Fibroblast of the conjunctiva (primary cell): Measurements from ENCODE around the gene TNFRSF18.
A peak's percentile ranks its signal among the peaks of the same experiment; 100 is the strongest.

Source experiments
- DNase-seq: peaks from one replicate; pipeline ENCODE4 v3.0.0-alpha.2; 2010; ENCODE audit warnings: low read depth

TNFRSF18 gene

DNA sequence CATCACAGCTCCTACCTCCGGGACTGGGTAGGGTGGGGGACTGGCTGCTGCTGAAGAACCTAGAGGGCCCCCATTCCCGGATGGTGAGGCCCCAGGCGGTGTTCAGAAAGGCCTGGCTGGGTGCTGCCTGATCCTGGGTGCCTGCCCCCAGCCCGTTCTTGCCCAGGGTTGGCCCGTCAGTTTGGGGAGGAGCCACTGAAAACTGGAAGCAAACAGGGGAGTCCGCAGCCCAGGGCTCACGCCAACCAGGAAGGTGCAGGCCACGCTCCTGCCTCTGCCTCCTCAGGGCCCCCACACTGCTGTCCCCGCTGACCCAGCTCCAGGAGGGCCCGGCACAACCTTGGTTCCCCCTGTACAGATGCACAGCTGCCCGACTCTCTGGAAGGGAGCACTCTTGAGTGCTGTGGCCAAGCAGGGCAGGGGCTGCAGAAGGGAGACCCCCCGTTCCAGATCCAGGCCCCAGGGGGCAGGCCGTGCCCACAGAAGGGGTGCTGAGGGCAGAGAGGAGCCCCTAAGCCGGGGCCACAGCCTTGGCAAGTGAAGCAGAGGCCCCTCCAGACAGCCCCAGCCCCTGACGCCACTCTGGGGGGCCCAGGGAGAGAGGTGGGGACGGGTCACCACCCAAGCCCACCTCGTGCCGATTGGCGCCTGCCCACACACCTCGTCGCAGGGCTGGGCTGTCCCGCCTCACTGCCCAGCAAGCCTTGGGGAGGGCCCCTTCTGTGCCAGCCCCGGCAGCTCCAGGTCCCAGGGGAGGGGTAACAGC is 34.6 kb upstream of the TNFRSF18 start:
- DNase-seq: no peak

DNA sequence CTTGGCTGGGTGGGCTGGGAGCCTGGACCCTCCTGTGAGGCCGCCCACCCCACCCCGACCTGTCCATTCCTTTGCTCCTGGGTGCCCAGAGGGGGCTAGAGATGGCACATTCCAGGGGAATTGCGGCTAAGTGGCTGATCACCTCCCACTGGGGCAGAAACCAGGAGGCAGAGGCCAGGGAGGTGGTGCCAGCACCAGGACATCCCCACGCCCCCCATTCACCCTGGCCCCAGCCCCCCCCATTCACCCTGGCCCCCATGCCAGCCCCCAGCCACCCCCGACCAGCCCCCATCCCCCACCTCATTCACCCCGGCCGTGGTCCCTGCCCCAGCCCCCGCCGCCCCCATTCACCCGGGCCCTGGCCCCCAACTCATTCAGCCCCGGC is 33.9 kb upstream of the TNFRSF18 start:
- DNase-seq: no peak

DNA sequence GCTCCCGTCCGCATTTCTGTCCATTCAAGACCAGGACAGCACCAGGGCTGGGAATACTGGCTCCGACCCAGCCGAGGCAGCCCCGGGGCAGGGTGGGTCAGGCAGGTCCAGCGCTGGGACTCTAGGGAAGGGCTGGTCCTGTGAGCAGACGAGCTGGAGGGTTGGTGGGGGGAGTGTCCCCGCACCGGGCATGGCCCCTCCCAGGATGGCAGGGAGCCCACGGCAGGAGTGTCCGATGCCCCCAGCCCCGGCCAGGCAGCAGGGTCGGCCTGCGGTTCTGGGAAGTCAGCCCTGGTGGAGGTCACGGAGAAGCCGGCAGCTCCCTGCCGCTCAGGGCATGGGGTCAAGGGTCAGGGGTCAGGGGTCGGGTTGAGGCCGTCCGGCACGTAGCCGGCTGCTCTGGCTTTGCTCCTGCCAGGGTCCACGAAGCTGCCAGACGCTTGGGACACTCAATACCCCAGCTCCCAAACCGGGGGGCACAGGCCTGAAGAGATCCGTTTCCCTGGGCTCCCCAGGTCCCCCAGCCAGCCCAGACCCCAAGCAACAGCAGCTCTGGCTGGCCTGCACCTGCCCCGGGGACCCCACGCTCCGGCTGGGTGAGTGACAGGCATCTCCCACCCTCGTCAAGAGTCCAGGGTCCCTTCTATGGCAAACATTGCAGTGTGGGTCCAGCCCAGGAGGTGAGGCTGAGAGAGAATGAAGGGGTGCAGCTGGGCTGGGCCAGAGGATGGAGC is 33.4 kb upstream of the TNFRSF18 start:
- DNase-seq: no peak

DNA sequence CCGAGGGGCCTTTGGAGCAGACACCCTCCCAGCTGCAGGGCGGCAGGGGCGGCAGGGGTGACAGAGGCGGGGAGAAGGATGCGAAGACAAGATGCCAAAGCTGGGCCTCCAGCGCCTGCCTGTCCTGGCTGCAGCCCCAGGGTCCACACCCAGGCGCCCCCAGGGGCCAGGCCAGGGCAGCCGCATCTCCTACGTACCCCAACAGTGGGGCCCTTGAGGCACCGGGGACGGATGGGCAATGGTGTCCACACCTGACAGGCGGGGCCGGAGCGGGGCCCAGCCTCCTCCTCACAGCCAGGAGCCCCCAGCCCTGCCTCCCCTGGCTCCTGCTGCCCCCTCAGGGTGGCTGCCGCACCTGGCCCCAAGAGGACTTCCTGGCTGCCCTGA is 32.8 kb upstream of the TNFRSF18 start:
- no peak for DNase-seq

DNA sequence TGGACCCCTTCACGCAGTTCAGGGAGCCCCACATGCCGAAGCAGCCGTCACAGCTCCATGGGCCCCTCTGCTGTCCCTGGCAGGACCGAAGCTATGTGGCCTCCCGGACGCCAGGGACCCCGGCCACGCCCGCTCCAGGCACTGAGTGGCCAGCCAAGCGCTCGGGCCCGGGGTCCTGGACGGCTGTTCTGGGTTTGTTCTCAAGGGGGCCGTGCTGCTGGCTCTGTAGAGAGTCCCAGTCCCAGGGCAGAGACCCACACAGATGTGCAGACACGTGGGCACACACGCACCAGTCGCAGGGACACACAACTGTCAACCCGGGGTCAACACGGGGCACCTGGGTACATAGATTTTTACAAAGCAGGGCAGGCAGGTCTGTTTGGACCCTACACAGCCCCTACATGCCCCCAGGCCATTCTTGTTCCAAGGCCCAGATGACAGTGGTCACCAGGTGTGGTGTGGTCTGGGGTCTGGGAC is 32.3 kb upstream of the TNFRSF18 start:
- no peak for DNase-seq

DNA sequence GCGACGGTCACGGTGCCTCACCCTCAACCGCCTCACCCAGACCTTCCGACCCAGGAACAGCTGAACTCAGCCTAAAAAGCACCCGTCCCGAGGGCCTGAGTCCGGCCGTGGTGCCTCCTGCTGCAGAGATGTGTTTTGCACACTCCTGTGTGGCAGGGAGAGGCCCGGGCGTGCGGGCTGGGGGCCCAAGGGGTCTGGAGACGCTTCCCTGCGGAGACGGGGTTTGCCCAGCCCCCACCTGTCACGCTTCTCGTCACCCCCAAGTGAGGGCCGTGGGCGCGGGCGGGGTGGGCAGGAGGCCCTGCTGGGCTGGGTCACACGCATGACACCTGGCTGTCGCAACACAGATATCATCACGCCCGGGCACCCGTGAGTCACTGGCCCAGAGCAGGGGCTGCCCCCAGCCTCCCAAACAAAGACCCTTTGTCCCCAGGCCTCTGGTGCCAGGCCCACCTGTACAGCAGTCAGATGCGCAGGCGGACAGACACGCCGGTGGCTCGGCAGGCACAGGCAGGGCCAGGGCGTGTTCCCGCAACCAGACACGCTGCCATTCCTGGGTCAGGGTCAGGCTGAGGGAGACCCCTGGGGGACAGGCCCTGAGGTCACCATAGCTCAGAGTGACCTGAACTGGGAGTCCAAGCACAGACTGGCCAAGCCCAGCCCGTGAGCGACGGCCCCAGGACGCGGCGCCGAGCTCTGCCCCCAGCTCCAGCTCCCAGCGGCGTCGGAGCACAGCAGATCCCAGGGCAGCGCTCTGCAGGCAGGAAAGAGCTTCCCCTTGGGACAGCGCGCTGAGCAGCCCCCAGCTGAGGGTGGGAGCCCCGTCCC is 31.7 kb upstream of the TNFRSF18 start:
- no peak for DNase-seq

DNA sequence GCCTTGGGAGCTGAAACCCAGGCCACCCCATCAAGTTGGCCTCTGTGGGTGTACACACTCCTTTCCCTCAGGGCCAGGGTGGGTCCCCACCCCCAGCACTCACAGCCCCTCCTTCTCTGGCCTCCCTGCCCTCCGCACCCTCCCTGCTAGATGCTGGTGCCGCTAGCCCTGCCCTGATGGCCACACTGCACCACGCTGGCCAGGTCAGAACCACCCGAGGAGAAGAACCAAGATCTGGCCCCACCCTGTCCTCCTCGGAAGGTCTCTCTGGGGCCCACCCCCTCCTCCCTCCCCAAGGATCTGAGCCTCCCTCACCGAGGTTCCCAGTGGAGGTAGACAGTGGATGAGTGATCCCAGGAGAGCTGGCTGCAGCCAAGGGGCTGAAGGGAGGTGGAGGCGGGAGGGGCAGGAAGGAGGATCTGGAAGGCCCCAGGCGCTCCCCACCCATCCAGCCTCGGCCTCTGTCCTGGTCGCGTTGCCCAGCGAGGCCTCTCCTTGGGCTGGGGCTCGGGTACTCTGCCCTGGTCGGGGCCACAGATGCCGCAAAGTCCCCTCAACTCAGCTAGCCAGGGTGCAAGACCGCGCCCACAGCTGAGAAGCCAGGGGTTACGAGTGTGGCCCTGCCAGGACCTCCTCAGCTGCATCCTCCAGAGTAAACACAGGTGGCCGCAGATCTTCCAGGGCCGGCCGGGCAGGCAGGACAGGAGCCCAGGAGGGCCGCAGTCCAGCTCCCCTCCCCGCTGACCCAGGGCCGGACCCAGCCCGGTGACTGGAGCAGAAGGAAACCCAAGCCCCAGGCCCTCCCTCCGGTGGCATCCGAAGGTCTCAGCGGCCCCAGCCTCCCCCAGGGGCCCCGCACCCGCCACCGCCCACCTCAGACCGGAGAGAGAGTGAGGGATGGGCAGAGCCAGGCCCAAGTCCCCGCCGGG is 30.8 kb upstream of the TNFRSF18 start:
- no peak for DNase-seq

DNA sequence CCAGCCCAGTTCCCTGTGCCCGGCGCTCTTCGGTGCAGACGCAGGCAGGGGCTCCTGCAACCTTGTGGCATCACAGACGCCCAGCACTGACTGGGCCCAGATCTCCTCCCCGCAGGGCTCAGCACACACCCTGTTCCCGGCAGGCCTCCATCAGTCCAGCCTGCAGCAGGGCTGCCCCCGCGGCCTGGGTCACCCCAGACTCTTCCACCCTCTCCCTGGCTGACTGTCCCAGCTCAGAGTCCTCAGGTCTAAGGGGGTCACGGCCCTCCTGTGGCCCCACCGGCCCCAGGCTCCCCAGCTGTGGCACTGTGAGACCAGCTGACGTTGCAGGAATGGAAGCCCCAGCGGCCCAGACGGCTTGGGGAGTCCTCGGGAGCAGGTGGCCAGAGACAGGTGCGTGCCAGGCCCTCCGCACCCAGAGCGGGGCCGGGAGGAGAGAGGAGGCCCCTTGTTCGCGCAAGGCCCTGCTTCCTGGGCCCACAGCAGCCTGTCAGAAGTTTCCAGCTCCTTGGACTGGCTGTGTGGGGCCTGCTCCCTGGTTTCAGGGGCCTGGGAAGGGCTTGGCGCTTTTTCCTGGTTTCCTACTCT is 29.9 kb upstream of the TNFRSF18 start:
- no peak for DNase-seq

DNA sequence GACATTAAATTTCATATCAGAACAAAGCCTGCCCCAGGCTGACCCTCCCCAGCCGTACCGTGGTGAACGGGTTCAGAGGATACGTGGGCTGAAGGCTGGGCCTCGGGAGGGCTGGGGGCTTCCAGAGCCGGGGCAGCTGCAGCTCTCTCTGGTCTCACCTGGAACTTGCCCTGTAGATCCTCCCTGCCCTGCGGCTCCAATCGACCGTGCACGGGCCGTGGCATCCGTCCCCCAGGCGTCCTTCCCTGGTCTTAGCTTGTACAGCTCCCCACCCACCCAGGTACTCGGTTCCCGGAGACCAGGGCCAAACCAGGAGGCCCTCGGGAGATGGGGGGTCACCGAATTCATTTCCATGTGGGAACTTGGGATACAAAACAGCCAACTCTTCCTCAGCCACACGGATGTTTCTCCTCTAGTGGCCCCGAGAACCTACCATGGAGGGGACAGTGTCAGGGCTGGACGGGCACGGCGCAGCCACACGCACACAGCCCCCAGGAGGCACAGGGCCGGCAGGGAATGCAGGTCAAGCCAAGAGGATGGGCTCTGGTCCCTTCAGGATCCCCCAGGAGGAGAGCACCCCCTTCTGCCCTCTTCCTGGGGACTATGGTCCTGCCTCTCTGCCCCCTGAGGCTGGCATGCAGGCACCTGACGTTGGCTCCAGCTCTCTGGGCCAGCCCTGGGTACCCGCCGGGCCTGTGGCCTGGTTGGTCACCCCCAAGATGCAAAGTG is 28.8 kb upstream of the TNFRSF18 start:
- no peak for DNase-seq

DNA sequence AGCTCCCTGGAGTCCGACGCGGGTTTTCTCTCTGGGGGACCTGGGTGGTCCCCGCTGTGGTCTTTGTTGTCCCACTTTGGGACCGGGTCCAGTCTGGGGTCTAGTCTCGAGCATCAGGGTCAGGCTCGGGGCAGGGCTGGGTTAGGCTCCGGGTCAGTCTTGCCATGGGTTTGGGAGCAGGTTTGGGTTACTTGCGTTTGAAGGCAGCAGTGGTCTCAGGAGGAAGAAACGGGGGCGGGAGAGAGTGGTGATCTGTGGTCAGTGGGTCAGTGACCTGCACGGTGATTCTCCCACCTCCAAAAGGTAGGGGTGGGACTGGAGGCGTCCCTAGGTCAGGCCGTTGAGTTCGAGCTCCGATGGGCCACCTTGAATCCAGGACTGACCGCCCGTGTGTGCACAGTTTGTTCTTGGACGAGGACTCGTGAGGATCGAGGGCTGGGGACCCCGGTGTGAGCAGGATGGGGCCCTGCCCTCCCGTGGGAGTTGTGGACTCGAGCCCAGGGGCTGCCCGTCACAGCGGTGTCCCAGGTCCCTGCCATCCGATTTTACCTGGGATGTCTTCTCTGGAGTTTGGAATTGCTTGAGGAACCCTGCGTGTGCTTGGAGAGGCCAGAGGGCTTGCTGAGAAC is 27.9 kb upstream of the TNFRSF18 start:
- DNase-seq: no peak

DNA sequence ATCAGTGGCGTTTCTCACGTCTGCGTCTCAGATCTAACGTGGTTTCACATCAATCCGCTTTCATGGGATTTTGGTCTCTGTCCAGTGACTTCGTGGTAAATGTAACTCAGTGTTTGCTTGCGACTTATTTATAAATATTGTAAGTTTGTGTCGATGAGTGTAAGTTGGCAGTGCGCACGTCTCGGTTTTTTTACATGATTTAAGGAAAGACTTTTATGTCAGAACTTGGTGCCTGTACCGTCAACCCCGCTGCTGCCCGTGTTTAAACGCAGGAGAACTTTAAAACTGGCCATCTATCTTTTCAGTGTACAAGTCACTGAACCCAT is 27.1 kb upstream of the TNFRSF18 start:
- no peak for DNase-seq

DNA sequence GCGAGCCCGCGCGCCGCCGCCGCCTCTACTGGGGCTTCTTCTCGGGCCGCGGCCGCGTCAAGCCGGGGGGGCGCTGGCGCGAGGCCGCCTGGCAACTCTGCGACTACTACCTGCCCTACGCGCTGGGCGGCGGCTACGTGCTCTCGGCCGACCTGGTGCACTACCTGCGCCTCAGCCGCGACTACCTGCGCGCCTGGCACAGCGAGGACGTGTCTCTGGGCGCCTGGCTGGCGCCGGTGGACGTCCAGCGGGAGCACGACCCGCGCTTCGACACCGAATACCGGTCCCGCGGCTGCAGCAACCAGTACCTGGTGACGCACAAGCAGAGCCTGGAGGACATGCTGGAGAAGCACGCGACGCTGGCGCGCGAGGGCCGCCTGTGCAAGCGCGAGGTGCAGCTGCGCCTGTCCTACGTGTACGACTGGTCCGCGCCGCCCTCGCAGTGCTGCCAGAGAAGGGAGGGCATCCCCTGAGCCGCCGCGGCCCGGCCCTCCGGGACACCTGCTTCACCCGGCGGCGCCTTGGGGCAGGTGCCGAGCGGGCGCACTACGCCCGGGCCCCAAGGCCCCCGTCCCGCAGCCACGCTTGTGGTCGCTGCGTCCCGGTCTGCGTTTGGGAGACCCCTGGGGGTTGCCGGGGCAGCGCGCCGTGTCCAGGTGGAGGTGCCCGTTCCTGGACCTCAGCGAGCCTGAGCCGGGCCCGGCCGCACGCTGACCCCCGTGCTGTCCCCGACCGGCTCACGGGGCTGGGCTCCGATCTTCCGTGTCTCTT is 26.6 kb upstream of the TNFRSF18 start:
- DNase-seq: no peak

DNA sequence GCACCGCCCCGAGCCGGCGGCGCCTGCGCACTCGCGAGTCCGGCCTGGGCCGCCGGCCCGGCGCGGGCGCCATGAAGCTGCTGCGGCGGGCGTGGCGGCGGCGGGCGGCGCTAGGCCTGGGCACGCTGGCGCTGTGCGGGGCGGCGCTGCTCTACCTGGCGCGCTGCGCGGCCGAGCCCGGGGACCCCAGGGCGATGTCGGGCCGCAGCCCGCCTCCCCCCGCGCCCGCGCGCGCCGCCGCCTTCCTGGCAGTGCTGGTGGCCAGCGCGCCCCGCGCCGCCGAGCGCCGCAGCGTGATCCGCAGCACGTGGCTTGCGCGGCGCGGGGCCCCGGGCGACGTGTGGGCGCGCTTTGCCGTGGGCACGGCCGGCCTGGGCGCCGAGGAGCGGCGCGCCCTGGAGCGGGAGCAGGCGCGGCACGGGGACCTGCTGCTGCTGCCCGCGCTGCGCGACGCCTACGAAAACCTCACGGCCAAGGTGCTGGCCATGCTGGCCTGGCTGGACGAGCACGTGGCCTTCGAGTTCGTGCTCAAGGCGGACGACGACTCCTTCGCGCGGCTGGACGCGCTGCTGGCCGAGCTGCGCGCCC is 25.9 kb upstream of the TNFRSF18 start, which contains the start of gene B3GALT6:
Gene B3GALT6, plus strand, starts transcription at position 30 of the 588 bp plus-strand sequence. Its CDS starts 42 bp downstream, at position 72.
- DNase-seq: no peak

DNA sequence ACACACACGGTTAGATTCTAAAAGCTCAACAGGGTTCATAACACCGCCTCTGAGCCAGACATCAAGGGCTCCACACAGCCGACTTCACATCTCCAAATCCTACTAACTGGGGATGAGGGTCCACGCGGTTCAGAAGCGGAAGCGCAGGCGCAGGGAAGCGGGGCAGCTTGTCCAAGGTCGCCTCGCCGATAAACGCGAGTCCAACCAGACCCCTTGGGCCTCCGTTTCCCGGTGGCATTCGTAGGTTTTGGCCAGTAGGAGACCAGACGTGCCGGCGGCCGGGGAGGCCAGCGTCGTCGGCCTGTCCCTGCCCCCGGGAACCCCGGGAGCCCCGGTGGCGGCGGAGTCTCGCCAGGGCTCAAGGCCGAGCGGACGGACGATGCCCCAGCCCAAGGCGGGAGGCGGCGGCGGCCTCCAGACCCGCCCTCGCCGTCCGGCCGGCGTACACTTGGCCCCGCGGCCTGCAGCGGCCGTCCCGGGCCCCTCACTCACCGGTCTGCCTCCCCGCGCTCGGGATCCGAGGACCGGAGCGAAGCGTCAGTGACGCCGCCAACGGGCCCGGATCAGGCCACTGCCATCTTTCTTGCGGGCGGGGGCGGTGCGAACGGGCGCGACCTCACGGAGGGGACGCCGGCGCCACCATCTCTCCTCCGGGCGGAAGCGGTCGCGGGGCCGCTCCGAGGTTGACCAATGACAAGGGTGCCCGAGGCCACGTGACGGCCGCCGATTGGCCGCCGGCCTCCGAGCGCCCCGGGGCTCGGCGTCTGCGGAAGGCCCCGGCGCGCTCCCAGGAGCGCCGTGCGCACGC is 25.2 kb upstream of the TNFRSF18 start, which contains the start of gene SDF4:
Gene SDF4, minus strand, starts transcription at position 602 of the 808 bp plus-strand sequence. CDS start 3,229 bp downstream, outside the sequence.
- DNase-seq: peak; percentile 93

DNA sequence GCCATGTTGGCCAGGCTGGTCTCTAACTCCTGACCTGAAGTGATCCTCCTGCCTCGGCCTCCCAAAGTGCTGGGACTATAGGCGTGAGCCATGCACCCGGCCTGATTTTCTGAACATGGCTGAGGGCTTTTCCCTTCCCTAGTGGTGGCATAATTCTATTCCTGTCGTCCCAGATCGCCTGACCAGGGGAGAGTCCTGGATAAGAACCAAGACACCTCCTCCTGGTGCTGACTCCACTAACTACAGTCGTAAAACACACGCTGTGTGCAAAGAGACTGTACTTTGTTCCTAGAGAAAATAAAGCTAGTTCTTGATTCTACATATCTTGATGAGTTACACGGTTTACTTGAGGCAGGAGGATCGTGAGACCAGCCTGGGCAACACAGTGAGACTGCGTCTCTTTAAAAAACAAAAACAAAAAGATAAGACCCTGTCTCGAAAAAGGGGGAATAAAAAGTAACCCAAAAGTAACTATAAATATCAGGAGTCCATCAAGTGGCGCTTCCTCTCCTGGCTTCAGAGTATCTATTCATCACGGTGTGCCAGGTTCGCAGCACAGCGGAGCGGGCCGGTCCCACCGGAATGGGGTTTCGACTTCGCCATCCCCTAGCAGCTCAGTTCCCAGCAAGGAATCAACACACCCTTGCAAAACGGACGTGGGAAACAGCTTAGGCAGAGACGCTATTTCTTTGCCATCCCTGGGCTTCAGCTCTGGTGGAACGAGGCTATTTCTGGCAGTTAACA is 24.4 kb upstream of the TNFRSF18 start:
- peak; percentile 36 for DNase-seq

DNA sequence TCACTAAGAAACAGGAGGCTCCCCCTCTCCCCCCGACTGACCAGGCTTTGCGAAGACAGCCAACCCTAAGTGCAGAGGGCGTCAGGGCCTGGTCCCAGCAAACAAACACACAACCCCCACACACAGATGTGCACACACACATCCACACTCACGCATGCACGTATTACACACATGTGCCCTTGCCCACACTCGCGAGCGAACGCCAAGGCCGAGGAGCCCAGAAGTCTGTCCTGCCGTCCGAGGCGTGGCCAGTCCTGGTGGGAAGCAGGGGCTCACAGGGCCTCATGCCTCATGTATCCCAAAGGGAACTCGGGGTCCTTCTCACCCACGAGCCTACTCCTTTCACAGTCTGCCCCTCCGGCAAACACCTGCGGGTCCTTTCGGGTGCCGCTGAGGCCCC is 23.4 kb upstream of the TNFRSF18 start:
- no peak for DNase-seq
